Ishikawa (cell line): ENCODE results near the gene NT5M.

Source experiments
- CEBPB ChIP-seq: IDR thresholded peaks from 2 replicates; pipeline ENCODE4 v1.6.1; 2012
- CREB1 ChIP-seq: IDR thresholded peaks from 2 replicates; pipeline ENCODE4 v1.6.1; 2012; ENCODE audit warnings: low read depth
- EGR1 ChIP-seq: IDR thresholded peaks from 2 replicates; pipeline ENCODE4 v1.6.1; 2012
- EP300 ChIP-seq: IDR thresholded peaks from 2 replicates; pipeline ENCODE4 v1.6.1; 2012; ENCODE audit warnings: borderline replicate concordance
- FOXM1 ChIP-seq: IDR thresholded peaks from 2 replicates; pipeline ENCODE4 v1.6.1; 2012; ENCODE audit warnings: low read depth, borderline replicate concordance
- MAX ChIP-seq: IDR thresholded peaks from 2 replicates; pipeline ENCODE4 v1.6.1; 2012
- RAD21 ChIP-seq: IDR thresholded peaks from 2 replicates; pipeline ENCODE4 v1.6.1; 2012; ENCODE audit warnings: low read depth
- TAF1 ChIP-seq: IDR thresholded peaks from 2 replicates; pipeline ENCODE4 v1.6.1; 2012; ENCODE audit warnings: low read depth, mild to moderate bottlenecking
- TEAD4 ChIP-seq: IDR thresholded peaks from 2 replicates; pipeline ENCODE4 v1.6.1; 2012
- TF ChIP-seq, protein P1 (sequence below): IDR thresholded peaks from 2 replicates; pipeline ENCODE4 v1.6.1; 2012; ENCODE audit warnings: low read depth, mild to moderate bottlenecking

DNA sequence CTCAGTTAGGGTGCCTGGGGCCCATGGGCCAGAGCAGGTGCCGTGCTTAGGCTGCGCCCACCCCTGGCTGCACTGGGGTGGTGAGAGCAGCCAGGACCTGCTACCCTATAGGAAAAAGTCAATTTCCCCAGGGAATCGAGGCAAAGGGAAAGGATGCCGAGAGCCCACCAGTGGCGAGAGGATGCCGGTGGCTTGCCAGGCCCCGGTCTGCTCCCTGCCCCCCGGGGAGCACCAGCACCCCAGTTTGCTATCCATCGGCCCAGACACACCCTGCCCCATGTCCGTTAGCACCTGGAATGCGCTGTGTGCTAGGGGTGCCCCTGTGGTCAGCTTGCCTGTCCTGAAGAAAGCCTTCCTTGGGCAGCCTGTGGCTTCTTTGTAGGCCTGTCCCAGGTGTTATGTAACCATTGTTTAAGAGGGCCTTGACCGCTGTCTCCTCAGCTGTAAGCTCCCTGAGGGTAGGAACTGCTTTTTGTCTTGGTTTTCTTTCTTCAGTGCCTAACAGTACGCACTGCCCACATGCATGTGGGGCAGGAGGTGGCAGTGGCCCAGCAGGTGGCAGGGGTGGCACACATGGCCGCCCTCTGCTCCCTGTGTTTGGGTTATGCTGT is 40.8 kb downstream of the NT5M start:
- TF ChIP-seq TEAD4 (no peak), EGR1 (no peak), CEBPB (no peak), TAF1 (no peak), MAX (no peak), EP300 (no peak), FOXM1 (no peak), RAD21 (no peak), CREB1 (no peak)
- TF ChIP-seq, protein P1, sequence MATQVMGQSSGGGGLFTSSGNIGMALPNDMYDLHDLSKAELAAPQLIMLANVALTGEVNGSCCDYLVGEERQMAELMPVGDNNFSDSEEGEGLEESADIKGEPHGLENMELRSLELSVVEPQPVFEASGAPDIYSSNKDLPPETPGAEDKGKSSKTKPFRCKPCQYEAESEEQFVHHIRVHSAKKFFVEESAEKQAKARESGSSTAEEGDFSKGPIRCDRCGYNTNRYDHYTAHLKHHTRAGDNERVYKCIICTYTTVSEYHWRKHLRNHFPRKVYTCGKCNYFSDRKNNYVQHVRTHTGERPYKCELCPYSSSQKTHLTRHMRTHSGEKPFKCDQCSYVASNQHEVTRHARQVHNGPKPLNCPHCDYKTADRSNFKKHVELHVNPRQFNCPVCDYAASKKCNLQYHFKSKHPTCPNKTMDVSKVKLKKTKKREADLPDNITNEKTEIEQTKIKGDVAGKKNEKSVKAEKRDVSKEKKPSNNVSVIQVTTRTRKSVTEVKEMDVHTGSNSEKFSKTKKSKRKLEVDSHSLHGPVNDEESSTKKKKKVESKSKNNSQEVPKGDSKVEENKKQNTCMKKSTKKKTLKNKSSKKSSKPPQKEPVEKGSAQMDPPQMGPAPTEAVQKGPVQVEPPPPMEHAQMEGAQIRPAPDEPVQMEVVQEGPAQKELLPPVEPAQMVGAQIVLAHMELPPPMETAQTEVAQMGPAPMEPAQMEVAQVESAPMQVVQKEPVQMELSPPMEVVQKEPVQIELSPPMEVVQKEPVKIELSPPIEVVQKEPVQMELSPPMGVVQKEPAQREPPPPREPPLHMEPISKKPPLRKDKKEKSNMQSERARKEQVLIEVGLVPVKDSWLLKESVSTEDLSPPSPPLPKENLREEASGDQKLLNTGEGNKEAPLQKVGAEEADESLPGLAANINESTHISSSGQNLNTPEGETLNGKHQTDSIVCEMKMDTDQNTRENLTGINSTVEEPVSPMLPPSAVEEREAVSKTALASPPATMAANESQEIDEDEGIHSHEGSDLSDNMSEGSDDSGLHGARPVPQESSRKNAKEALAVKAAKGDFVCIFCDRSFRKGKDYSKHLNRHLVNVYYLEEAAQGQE, result no peak
